K562 (cell line): Measurements from ENCODE around the gene ZDHHC16. TPM values are rescaled to one million over a fixed set of nuclear protein-coding genes. Genes with fewer than 3 reads are reported as not detected.
"Not testable (repeated sequence)": the region's sequence is repeated elsewhere in the genome, so short reads cannot be mapped to it uniquely, and the experiment has no call there.

Experiments used
- ATAC-seq: fragments of 200-7000 bp; cut with Tn5 transposase; 3 replicates; pipeline ENCODE4 v1.9.1; 2020; ENCODE audit warnings: moderate library complexity
- BruUV-seq: library from RNA; stranded (reverse); fragments of 400-500 nt; replicated peaks from 2 replicates; lab custom pipeline; 2021; lab: Mats Ljungman, UMichigan
- CTCF ChIA-PET: fragments of 300-600 bp; formaldehyde crosslinking; extraction: SDS; loops from one replicate; lab custom pipeline; 2021; ENCODE audit warnings: low intra/inter-chr PET ratio; lab: Yijun Ruan, JAX
- POLR2A ChIA-PET: fragments of 300-600, 350-650 bp; sonication (Branson Sonifier 250); formaldehyde crosslinking; extraction: SDS; loops from one replicate; lab custom pipeline; 2021; ENCODE audit warnings: antibody characterized with exemption, inconsistent platforms; lab: Yijun Ruan, JAX
- DNase-seq, 4 experiments: peaks; one replicate each; pipeline versions ENCODE4 v3.0.0 to v3.0.0-alpha.2; 2011 to 2018; ENCODE audit warnings: low spot score in 3 of 4, mixed read lengths in 3 of 4; ENCODE audit errors: extremely low read depth in 1 of 4
- FAIRE-seq: peaks from 2 replicates; lab custom pipeline; 2011; peaks lifted over from hg19 to GRCh38; lab: Jason Lieb, UNC
- H2AFZ ChIP-seq: 2 replicates; pipeline ENCODE4 v1.6.0; 2011; ENCODE audit warnings: low read depth, low read length, control low read depth, inconsistent platforms
- H3K27ac ChIP-seq: fragments of 200-600 bp; 3 replicates; pipeline ENCODE4 v1.8.0; 2011; ENCODE audit warnings: low read depth, mild to moderate bottlenecking, control low read depth, inconsistent platforms, low read length, moderate library complexity, mixed read lengths; ENCODE audit errors: extremely low read depth
- H3K27me3 ChIP-seq, 2 experiments: fragments of 300-600 bp in 1 of 2; 2 replicates in 1 of 2; 3 replicates in 1 of 2; pipeline versions ENCODE4 v1.6.0 to v1.8.0; 2011; ENCODE audit warnings: inconsistent platforms in 2 of 2, low read length in 2 of 2, mild to moderate bottlenecking in 1 of 2, mixed read lengths in 1 of 2, moderate library complexity in 1 of 2; ENCODE audit not compliant: control insufficient read depth in 2 of 2, insufficient read depth in 2 of 2
- H3K36me3 ChIP-seq: fragments of 300-600 bp; 3 replicates; pipeline ENCODE4 v1.8.0; 2011; ENCODE audit warnings: mild to moderate bottlenecking, low read length, inconsistent platforms; ENCODE audit not compliant: control insufficient read depth, insufficient read depth
- H3K4me1 ChIP-seq, 2 experiments: fragments of 200-600 bp in 1 of 2; replicated peaks in 1 of 2; 2 replicates in 1 of 2; 3 replicates in 1 of 2; pipeline versions ENCODE4 v1.5.1 to v1.8.0; 2011; ENCODE audit warnings: inconsistent platforms in 2 of 2, low read length in 2 of 2, mild to moderate bottlenecking in 1 of 2, mixed read lengths in 1 of 2, moderate library complexity in 1 of 2; ENCODE audit not compliant: control insufficient read depth in 2 of 2, insufficient read depth in 2 of 2
- H3K4me2 ChIP-seq: 2 replicates; pipeline ENCODE4 v1.6.1; 2011; ENCODE audit warnings: low read length, control low read depth, inconsistent platforms, mixed read lengths; ENCODE audit not compliant: insufficient read depth
- H3K4me3 ChIP-seq: fragments of 200-600 bp; sonication (generic), shearing (Covaris generic); 2 replicates; pipeline ENCODE4 v1.5.1; 2016; ENCODE audit warnings: control low read depth, inconsistent platforms
- H3K79me2 ChIP-seq: fragments of 200-600 bp; 3 replicates; pipeline ENCODE4 v1.8.0; 2011; ENCODE audit warnings: low read length, inconsistent platforms; ENCODE audit not compliant: control insufficient read depth, insufficient read depth
- H3K9ac ChIP-seq, 2 experiments: 2 replicates each; pipeline versions ENCODE4 v1.6.0 to v1.6.1; 2011; ENCODE audit warnings: low read depth in 2 of 2, low read length in 2 of 2, control low read depth in 1 of 2, inconsistent platforms in 1 of 2, mild to moderate bottlenecking in 1 of 2, mixed read lengths in 1 of 2; ENCODE audit not compliant: insufficient read depth in 1 of 2
- H3K9me1 ChIP-seq: one replicate; pipeline ENCODE4 v1.6.0; 2011; ENCODE audit warnings: inconsistent platforms, mild to moderate bottlenecking, low read length, moderate library complexity; ENCODE audit not compliant: control insufficient read depth, insufficient read depth
- H3K9me3 ChIP-seq: replicated peaks from 2 replicates; pipeline ENCODE4 v1.5.1; 2011; ENCODE audit warnings: low read depth, low read length, inconsistent platforms; ENCODE audit not compliant: control insufficient read depth, insufficient read depth
- H4K20me1 ChIP-seq: replicated peaks from 2 replicates; pipeline ENCODE4 v1.6.1; 2011; ENCODE audit warnings: low read length, inconsistent platforms, mixed read lengths; ENCODE audit not compliant: control insufficient read depth, insufficient read depth
- HMGN3 ChIP-seq: IDR thresholded peaks from 2 replicates; pipeline ENCODE4 v1.6.1; 2011; ENCODE audit warnings: borderline replicate concordance, low read depth, mild to moderate bottlenecking, mixed read lengths, low read length; ENCODE audit not compliant: insufficient read length; ENCODE audit errors: extremely low read depth
- USF2 ChIP-seq: sonication (generic); formaldehyde crosslinking; IDR thresholded peaks from 2 replicates; pipeline ENCODE4 v1.5.0; 2020; ENCODE audit warnings: missing genetic modification reagents
- WGBS: fragments of 100-300 bp; shearing (Covaris generic); methylation state at CpG from one replicate; pipeline ENCODE4 v1.1.6; 2016; ENCODE audit warnings: low coverage, mixed read lengths; ENCODE audit not compliant: insufficient coverage; ENCODE audit errors: missing lambda C conversion rate; 5-methylcytosine and 5-hydroxymethylcytosine counted together
- in situ Hi-C: fragments of 300-500 bp; cut with MboI; formaldehyde crosslinking; loops from 4 replicates; pipeline ENCODE4 v1.15.0; 2018; ENCODE audit warnings: inconsistent platforms, mixed read lengths
- intact Hi-C: fragments of 100-400 bp; cut with micrococcal nuclease; formaldehyde crosslinking; loops from 2 replicates; pipeline ENCODE4 v1.14.2; 2022
- polyA plus RNA-seq, 8 experiments: library from polyadenylated mRNA; depleted of rRNA in 4 of 8; stranded (reverse) in 5 of 8; unstranded in 3 of 8; fragments of >200 nt; fragmentation: Nextera tagmentation in 2 of 8; fragmentation: Illumina TruSeq in 1 of 8; extraction: Ambion mirVana in 2 of 8; extraction: Trizol in 1 of 8; gene quantifications; 2 replicates each; pipeline versions ENCODE4 v1.2.1 to v1.2.3, GENCODE V29; 2011 to 2014; ENCODE audit warnings: inconsistent platforms in 1 of 8, missing spikeins in 1 of 8
- total RNA-seq, 7 experiments: library from RNA; depleted of rRNA in 6 of 7; stranded (reverse); fragments of >200 nt in 6 of 7; fragmentation: Illumina TruSeq in 2 of 7; extraction: Trizol in 2 of 7; gene quantifications; 2 replicates each; pipeline versions ENCODE4 v1.2.1 to v1.2.3, GENCODE V29; 2011 to 2021; ENCODE audit warnings: low replicate concordance in 1 of 7

ZDHHC16 gene
- total and polyA plus RNA-seq, 9 of the 15 experiments (the other 6 are each of a cell fraction or from before 2014, with no cell fraction given): 12.5 to 33.8 (median 21.3) TPM

GRCh38 chr10:97468162-97468561 is 22.2 kb downstream of the ZDHHC16 start:
- Histone ChIP-seq H3K9ac (no peak overlapping the region), H4K20me1 (no peaks in the 10 kb centered on the region), H3K27me3 (no peaks in the 10 kb centered on the region), H3K9me3 (no peaks in the 10 kb centered on the region), H3K27ac (no peak overlapping the region), H3K4me3 (no peak overlapping the region), H3K36me3 (peaks cover 72% of the 10 kb centered on the region), H3K4me2 (no peak overlapping the region), H3K9me1 (no peaks in the 10 kb centered on the region), H3K4me1 (no peaks in the 10 kb centered on the region), H2AFZ (no peak overlapping the region), H3K79me2 (no peaks in the 10 kb centered on the region)
- DNase-seq (no peak), FAIRE-seq (no peak), ATAC-seq (no peak)
- in situ Hi-C loops (no loop called here), intact Hi-C loops (no loop called here)
- WGBS: 95% methylated on average over 3 of the region's 3 CpGs
- TF ChIP-seq HMGN3 (no peak), USF2 (CRISPR knock-in tag) (no peak)
- no TSS peak for BruUV-seq
- ChIA-PET POLR2A (interaction anchor here (0.6 to 3.1 kb wide), 3 partner anchors 13 to 165 kb away, joined by 4 to 12 read pairs (median 6); partner anchors contain the start of gene MORN4), CTCF (no interaction called here)

GRCh38 chr10:97468781-97469180 is 22.8 kb downstream of the ZDHHC16 start:
- H3K27ac ChIP-seq, ATAC-seq, H3K9me1 ChIP-seq, BruUV-seq, H3K79me2 ChIP-seq, CTCF ChIA-PET, in situ Hi-C loops, H3K4me2 ChIP-seq, H2AFZ ChIP-seq, H3K27me3 ChIP-seq, H3K4me3 ChIP-seq, H4K20me1 ChIP-seq, H3K9me3 ChIP-seq, intact Hi-C loops, FAIRE-seq, DNase-seq, H3K4me1 ChIP-seq, H3K9ac ChIP-seq: not testable (repeated sequence)
- peaks cover 72% of the 10 kb centered on the region for H3K36me3 ChIP-seq
- WGBS: 100% methylated on average over 9 of the region's 12 CpGs
- POLR2A ChIA-PET: interaction anchor here (0.6 to 3.1 kb wide), 3 partner anchors 14 to 164 kb away, joined by 4 to 12 read pairs (median 6); partner anchors contain the start of gene MORN4
